ENCODE data around the gene TXNRD2.

Gene TXNRD2

GRCh38 chr22:19855504-19856409 lies 85.9 kb downstream of the TXNRD2 start:
- Mint-ChIP-seq H3K4me3 (peak overlapping the region; percentile 93), H3K4me1 (peaks cover 37% of the 10 kb centered on the region), H3K27ac (peak overlapping the region; percentile 97), H3K9me3 (no peaks in the 10 kb centered on the region), H3K27me3 (no peaks in the 10 kb centered on the region), H3K36me3 (peaks cover 20% of the 10 kb centered on the region)
- CTCF ChIA-PET: interaction anchor here (0.6 to 1.7 kb wide), 4 partner anchors 13 to 368 kb away, joined by 3 to 7 read pairs (median 3); no protein-coding TSS in a partner anchor
- peak; percentile 65 for DNase-seq

- H3K36me3 Mint-ChIP-seq: peaks cover 26% of the 10 kb centered on the region
- peak; percentile 97 for DNase-seq
- CTCF ChIA-PET: interaction anchor here (0.6 to 1.7 kb wide), 6 partner anchors 10 to 369 kb away, joined by 3 to 7 read pairs (median 3); no protein-coding TSS in a partner anchor
- peaks cover 42% of the 10 kb centered on the region for H3K4me1 Mint-ChIP-seq
- peak within 1 kb of the TSS; percentile 93 for H3K4me3 Mint-ChIP-seq
- H3K27ac Mint-ChIP-seq: peak within 1 kb of the TSS; percentile 97
- no peaks in the 10 kb centered on the region for H3K27me3 Mint-ChIP-seq
- H3K9me3 Mint-ChIP-seq: no peaks in the 10 kb centered on the region
These were observed 86.7 kb downstream of the TXNRD2 start, which contains the start of the genes GNB1L and RTL10 for GRCh38 chr22:19854778-19855503. Gene GNB1L (minus strand): TSS chr22:19854874. CDS start chr22:19821355, 33,519 bp downstream. Gene RTL10 (minus strand): TSS chr22:19854874. CDS start chr22:19852261, 2,613 bp downstream.

- peak; percentile 58 for DNase-seq
- peak overlapping the region; percentile 97 for H3K27ac Mint-ChIP-seq
- peaks cover 42% of the 10 kb centered on the region for H3K4me1 Mint-ChIP-seq
- CTCF ChIA-PET: interaction anchor here (1.1 to 1.7 kb wide), 3 partner anchors 9 to 38 kb away, joined by 3 read pairs; no protein-coding TSS in a partner anchor
- no peaks in the 10 kb centered on the region for H3K27me3 Mint-ChIP-seq
- H3K9me3 Mint-ChIP-seq: no peaks in the 10 kb centered on the region
- peak overlapping the region; percentile 93 for H3K4me3 Mint-ChIP-seq
- H3K36me3 Mint-ChIP-seq: peaks cover 26% of the 10 kb centered on the region
These were observed 87.5 kb downstream of the TXNRD2 start for GRCh38 chr22:19853879-19854777.

GRCh38 chr22:19853058-19853878 lies 88.3 kb downstream of the TXNRD2 start:
- H3K27ac Mint-ChIP-seq: peak overlapping the region; percentile 97
- no peak for DNase-seq
- no peaks in the 10 kb centered on the region for H3K27me3 Mint-ChIP-seq
- H3K9me3 Mint-ChIP-seq: no peaks in the 10 kb centered on the region
- peaks cover 27% of the 10 kb centered on the region for H3K36me3 Mint-ChIP-seq
- CTCF ChIA-PET: interaction anchor here (1.1 to 1.5 kb wide), 2 partner anchors 8 to 39 kb away, joined by 3 read pairs; no protein-coding TSS in a partner anchor
- peak overlapping the region; percentile 93 for H3K4me3 Mint-ChIP-seq
- H3K4me1 Mint-ChIP-seq: peaks cover 42% of the 10 kb centered on the region

GRCh38 chr22:19852177-19852781 lies 89.3 kb downstream of the TXNRD2 start:
- no peaks in the 10 kb centered on the region for H3K27me3 Mint-ChIP-seq
- H3K9me3 Mint-ChIP-seq: peaks cover 4% of the 10 kb centered on the region
- no peak for DNase-seq
- CTCF ChIA-PET: interaction anchor here (1.8 kb wide), 1 partner anchor 58 kb away, joined by 4 read pairs; no protein-coding TSS in a partner anchor
- no peak overlapping the region for H3K27ac Mint-ChIP-seq
- H3K4me1 Mint-ChIP-seq: peaks cover 41% of the 10 kb centered on the region
- H3K36me3 Mint-ChIP-seq: peaks cover 34% of the 10 kb centered on the region
- H3K4me3 Mint-ChIP-seq: peak overlapping the region; percentile 93

GRCh38 chr22:19851291-19852176 lies 90.1 kb downstream of the TXNRD2 start:
- no peak overlapping the region for H3K27ac Mint-ChIP-seq
- peaks cover 34% of the 10 kb centered on the region for H3K4me1 Mint-ChIP-seq
- H3K27me3 Mint-ChIP-seq: no peaks in the 10 kb centered on the region
- H3K9me3 Mint-ChIP-seq: peaks cover 5% of the 10 kb centered on the region
- no peak for DNase-seq
- peaks cover 41% of the 10 kb centered on the region for H3K36me3 Mint-ChIP-seq
- peak overlapping the region; percentile 20 for H3K4me3 Mint-ChIP-seq
- CTCF ChIA-PET: interaction anchor here (1.8 to 2.3 kb wide), 2 partner anchors 59 to 121 kb away, joined by 4 to 7 read pairs; no protein-coding TSS in a partner anchor

- no peak for DNase-seq
- H3K9me3 Mint-ChIP-seq: peaks cover 5% of the 10 kb centered on the region
- H3K27ac Mint-ChIP-seq: no peak overlapping the region
- peaks cover 41% of the 10 kb centered on the region for H3K36me3 Mint-ChIP-seq
- H3K4me1 Mint-ChIP-seq: peaks cover 28% of the 10 kb centered on the region
- CTCF ChIA-PET: interaction anchor here (2.3 kb wide), 1 partner anchor 120 kb away, joined by 7 read pairs; no protein-coding TSS in a partner anchor
- H3K27me3 Mint-ChIP-seq: no peaks in the 10 kb centered on the region
- no peak overlapping the region for H3K4me3 Mint-ChIP-seq
These were observed 90.9 kb downstream of the TXNRD2 start for GRCh38 chr22:19850763-19851109.

GRCh38 chr22:19849835-19850762 lies 91.5 kb downstream of the TXNRD2 start:
- H3K9me3 Mint-ChIP-seq: peaks cover 5% of the 10 kb centered on the region
- no peak overlapping the region for H3K4me3 Mint-ChIP-seq
- DNase-seq: no peak
- H3K27me3 Mint-ChIP-seq: no peaks in the 10 kb centered on the region
- peaks cover 41% of the 10 kb centered on the region for H3K36me3 Mint-ChIP-seq
- no peak overlapping the region for H3K27ac Mint-ChIP-seq
- CTCF ChIA-PET: interaction anchor here (2.3 kb wide), 1 partner anchor 119 kb away, joined by 7 read pairs; no protein-coding TSS in a partner anchor
- H3K4me1 Mint-ChIP-seq: peaks cover 28% of the 10 kb centered on the region

- no peak overlapping the region for H3K27ac Mint-ChIP-seq
- peaks cover 36% of the 10 kb centered on the region for H3K4me1 Mint-ChIP-seq
- CTCF ChIA-PET: interaction anchor here (1.1 kb wide), 1 partner anchor 118 kb away, joined by 4 read pairs; no protein-coding TSS in a partner anchor
- H3K9me3 Mint-ChIP-seq: peaks cover 5% of the 10 kb centered on the region
- no peaks in the 10 kb centered on the region for H3K27me3 Mint-ChIP-seq
- no peak overlapping the region for H3K4me3 Mint-ChIP-seq
- DNase-seq: no peak
- peaks cover 37% of the 10 kb centered on the region for H3K36me3 Mint-ChIP-seq
These were observed 93.1 kb downstream of the TXNRD2 start for GRCh38 chr22:19848298-19849224.

GRCh38 chr22:19847345-19847632 lies 94.3 kb downstream of the TXNRD2 start:
- Mint-ChIP-seq H3K4me3 (no peak overlapping the region), H3K4me1 (peaks cover 24% of the 10 kb centered on the region), H3K27ac (no peak overlapping the region), H3K27me3 (no peaks in the 10 kb centered on the region), H3K36me3 (peaks cover 31% of the 10 kb centered on the region), H3K9me3 (peaks cover 5% of the 10 kb centered on the region)
- CTCF ChIA-PET: no interaction called here
- no peak for DNase-seq

All from activated naive CD4-positive, alpha-beta T cell treated with anti-CD3 and anti-CD28 coated beads, Interleukin-2, amount 10 ng/mL, durations not matched to agents 7 days and 5 days (primary cell).